Measurements from ENCODE around the gene INSC. TPM values are rescaled to one million over a fixed set of nuclear protein-coding genes. Genes with fewer than 3 reads are reported as not detected.

INSC gene
- total and polyA plus RNA-seq, 2 donors = 0.68 to 3.0 TPM

DNA sequence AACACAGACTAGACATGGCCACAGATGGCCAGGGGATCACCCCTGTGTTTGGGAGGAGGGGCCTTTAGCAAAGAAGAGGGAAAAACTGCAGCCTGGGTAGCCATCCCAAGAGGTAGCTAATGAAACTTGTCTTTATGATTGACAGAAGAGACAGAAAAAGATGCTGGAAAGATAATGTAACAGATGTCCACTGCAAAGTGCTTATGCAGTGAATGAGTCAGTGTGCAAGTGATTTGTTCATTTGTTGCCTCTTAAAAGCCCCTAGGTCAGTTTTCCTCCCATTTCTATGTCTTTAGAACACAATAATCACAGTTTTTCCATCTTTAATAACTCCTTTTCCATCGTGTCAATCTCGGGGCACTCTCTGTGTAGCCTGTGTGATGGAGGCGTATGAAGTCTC lies 57.2 kb downstream of the INSC start:
- no peaks in the 10 kb centered on the region for H3K36me3 ChIP-seq (ENCODE audit: insufficient read depth)
- no peaks in the 10 kb centered on the region for H3K4me1 ChIP-seq (ENCODE audit: insufficient read depth)
- 87% methylated on average over 3 of the region's 3 CpGs for WGBS
- H3K27ac ChIP-seq (ENCODE audit: low read depth) = no peak overlapping the region
- H3K4me3 ChIP-seq (ENCODE audit: low read depth, low read length) = no peak overlapping the region
- no peak for DNase-seq (ENCODE audit: extremely low spot score)

DNA sequence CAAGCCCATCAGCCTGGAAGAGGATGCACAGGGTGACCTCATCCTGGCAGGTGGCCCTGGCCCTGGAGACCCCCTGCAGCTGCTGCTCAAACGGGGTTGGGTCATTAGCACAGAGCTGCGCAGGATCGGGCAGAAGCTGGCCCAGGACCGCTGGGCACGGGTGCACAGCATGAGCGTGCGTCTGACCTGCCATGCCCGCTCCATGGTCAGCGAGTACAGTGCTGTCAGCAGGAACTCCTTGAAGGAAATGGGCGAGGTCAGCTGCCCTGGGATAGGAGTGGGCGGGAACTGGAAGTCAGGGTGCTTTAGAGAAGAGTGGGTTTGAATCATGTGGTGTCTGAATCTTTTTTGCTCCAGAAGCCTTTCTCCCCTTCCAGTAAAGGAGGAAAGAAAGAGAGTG lies 61.1 kb downstream of the INSC start:
- no peaks in the 10 kb centered on the region for H3K36me3 ChIP-seq (ENCODE audit: insufficient read depth)
- H3K4me3 ChIP-seq (ENCODE audit: low read depth, low read length) = no peak overlapping the region
- H3K27ac ChIP-seq (ENCODE audit: low read depth) = no peak overlapping the region
- 86% methylated on average over 11 of the region's 11 CpGs for WGBS
- no peak for DNase-seq (ENCODE audit: extremely low spot score)
- no peaks in the 10 kb centered on the region for H3K4me1 ChIP-seq (ENCODE audit: insufficient read depth)

- H3K36me3 ChIP-seq (ENCODE audit: insufficient read depth) = no peaks in the 10 kb centered on the region
- no peak for DNase-seq (ENCODE audit: extremely low spot score)
- no peak overlapping the region for H3K4me3 ChIP-seq (ENCODE audit: low read depth, low read length)
- 71% methylated on average over 5 of the region's 5 CpGs for WGBS
- no peaks in the 10 kb centered on the region for H3K4me1 ChIP-seq (ENCODE audit: insufficient read depth)
- H3K27ac ChIP-seq (ENCODE audit: low read depth) = no peak overlapping the region
Measured at GRCh38 chr11:15176646-15177163, 62.0 kb downstream of the INSC start.

DNA sequence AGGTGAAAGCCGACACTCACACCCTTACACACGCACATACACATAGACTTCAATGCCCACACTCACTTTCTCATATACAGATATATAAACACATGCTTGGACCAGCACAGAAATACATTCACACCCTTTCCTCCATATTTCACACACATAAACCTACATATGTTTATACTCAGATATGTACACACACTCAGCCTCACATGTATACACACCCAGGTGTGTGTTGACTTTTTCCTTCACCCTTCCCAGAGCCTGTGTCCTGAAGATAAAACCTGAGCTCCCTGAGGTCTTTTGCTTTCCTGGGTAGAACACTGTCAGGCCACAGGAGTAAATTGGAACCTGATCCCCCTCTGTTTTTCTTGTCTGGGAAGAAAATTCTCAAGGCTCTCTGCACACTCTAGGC lies 62.8 kb downstream of the INSC start:
- Histone ChIP-seq H3K4me3 (ENCODE audit: low read depth, low read length) (no peak overlapping the region), H3K36me3 (ENCODE audit: insufficient read depth) (no peaks in the 10 kb centered on the region), H3K4me1 (ENCODE audit: insufficient read depth) (no peaks in the 10 kb centered on the region), H3K27ac (ENCODE audit: low read depth) (no peak overlapping the region)
- 92% methylated on average over 2 of the region's 2 CpGs for WGBS
- DNase-seq (ENCODE audit: extremely low spot score) = no peak

GRCh38 chr11:15178214-15178613 lies 63.5 kb downstream of the INSC start:
- no peak for DNase-seq (ENCODE audit: extremely low spot score)

DNA sequence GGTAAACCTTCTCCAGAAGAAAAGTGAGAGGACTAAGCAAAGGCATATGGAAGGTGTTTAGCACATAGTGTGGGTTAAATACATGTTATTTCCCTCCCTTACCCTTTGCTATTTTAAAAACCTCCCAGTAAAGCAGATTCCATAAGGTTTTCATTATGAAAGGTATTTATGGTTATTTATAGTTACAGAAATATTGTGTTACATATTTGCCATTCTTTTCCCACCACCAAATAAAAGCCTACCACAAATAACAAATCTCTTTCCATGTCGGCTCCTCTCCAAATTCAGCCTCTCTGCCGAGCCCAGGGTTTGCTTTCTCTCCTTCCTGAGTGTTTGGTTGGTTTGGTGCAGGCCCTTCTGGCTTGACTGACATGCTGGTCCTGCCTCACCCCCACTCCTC lies 64.4 kb downstream of the INSC start:
- Histone ChIP-seq H3K4me1 (ENCODE audit: insufficient read depth) (no peaks in the 10 kb centered on the region), H3K36me3 (ENCODE audit: insufficient read depth) (no peaks in the 10 kb centered on the region), H3K27ac (ENCODE audit: low read depth) (no peak overlapping the region), H3K4me3 (ENCODE audit: low read depth, low read length) (no peak overlapping the region)
- no peak for DNase-seq (ENCODE audit: extremely low spot score)
- WGBS = 31% methylated on average over 2 of the region's 2 CpGs

More at GRCh38 chr11:15178214-15178613, 63.5 kb downstream of the INSC start:
- Histone ChIP-seq H3K4me3 (ENCODE audit: low read depth, low read length) (no peak overlapping the region), H3K27ac (ENCODE audit: low read depth) (no peak overlapping the region), H3K36me3 (ENCODE audit: insufficient read depth) (no peaks in the 10 kb centered on the region), H3K4me1 (ENCODE audit: insufficient read depth) (no peaks in the 10 kb centered on the region)
- WGBS = 90% methylated on average over 3 of the region's 3 CpGs

- H3K4me1 ChIP-seq (ENCODE audit: insufficient read depth) = no peaks in the 10 kb centered on the region
- DNase-seq (ENCODE audit: extremely low spot score) = no peak
- H3K27ac ChIP-seq (ENCODE audit: low read depth) = no peak overlapping the region
- 74% methylated on average over 4 of the region's 4 CpGs for WGBS
- no peaks in the 10 kb centered on the region for H3K36me3 ChIP-seq (ENCODE audit: insufficient read depth)
- H3K4me3 ChIP-seq (ENCODE audit: low read depth, low read length) = no peak overlapping the region
Measured at GRCh38 chr11:15180212-15180792, 65.6 kb downstream of the INSC start.

- no peak for DNase-seq (ENCODE audit: extremely low spot score)
- H3K27ac ChIP-seq (ENCODE audit: low read depth) = no peak overlapping the region
Measured at GRCh38 chr11:15182372-15182771, 67.6 kb downstream of the INSC start.

DNA sequence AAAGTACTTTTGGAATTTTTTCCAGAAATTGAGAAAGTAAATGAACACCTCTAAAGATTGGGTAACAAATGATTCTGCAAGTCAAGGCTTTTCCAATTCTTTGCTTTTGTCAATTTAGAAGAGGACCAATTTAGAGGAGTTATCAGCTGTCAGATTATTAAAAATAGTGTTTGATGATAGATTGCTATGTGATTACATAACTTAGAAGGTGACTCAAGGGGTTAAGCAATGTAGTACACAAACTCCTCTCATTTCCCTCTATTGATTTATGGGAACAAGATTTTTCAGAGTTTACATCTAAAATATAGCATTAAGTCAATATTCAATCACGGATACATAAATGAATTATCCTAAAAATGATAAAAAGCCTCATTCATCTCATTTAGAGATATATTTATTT lies 70.3 kb downstream of the INSC start:
- Histone ChIP-seq H3K4me1 (ENCODE audit: insufficient read depth) (no peaks in the 10 kb centered on the region), H3K27ac (ENCODE audit: low read depth) (no peak overlapping the region), H3K4me3 (ENCODE audit: low read depth, low read length) (no peak overlapping the region), H3K36me3 (ENCODE audit: insufficient read depth) (no peaks in the 10 kb centered on the region)
- DNase-seq (ENCODE audit: extremely low spot score) = no peak
- WGBS = 90% methylated on average over 1 of the region's 1 CpG

More at GRCh38 chr11:15182372-15182771, 67.6 kb downstream of the INSC start:
- no peak overlapping the region for H3K4me3 ChIP-seq (ENCODE audit: low read depth, low read length)
- no peaks in the 10 kb centered on the region for H3K4me1 ChIP-seq (ENCODE audit: insufficient read depth)
- H3K36me3 ChIP-seq (ENCODE audit: insufficient read depth) = no peaks in the 10 kb centered on the region
- WGBS = 80% methylated on average over 1 of the region's 1 CpG

- Histone ChIP-seq H3K27ac (ENCODE audit: low read depth) (no peak overlapping the region), H3K4me1 (ENCODE audit: insufficient read depth) (no peaks in the 10 kb centered on the region), H3K36me3 (ENCODE audit: insufficient read depth) (no peaks in the 10 kb centered on the region), H3K4me3 (ENCODE audit: low read depth, low read length) (no peak overlapping the region)
- WGBS = 73% methylated on average over 4 of the region's 4 CpGs
- no peak for DNase-seq (ENCODE audit: extremely low spot score)
Measured at GRCh38 chr11:15186146-15186545, 71.4 kb downstream of the INSC start.

GRCh38 chr11:15189189-15189588 lies 74.5 kb downstream of the INSC start:
- no peaks in the 10 kb centered on the region for H3K4me1 ChIP-seq (ENCODE audit: insufficient read depth)
- WGBS = 88% methylated on average over 1 of the region's 1 CpG
- no peak overlapping the region for H3K4me3 ChIP-seq (ENCODE audit: low read depth, low read length)
- DNase-seq (ENCODE audit: extremely low spot score) = no peak
- no peaks in the 10 kb centered on the region for H3K36me3 ChIP-seq (ENCODE audit: insufficient read depth)
- H3K27ac ChIP-seq (ENCODE audit: low read depth) = no peak overlapping the region

- no peaks in the 10 kb centered on the region for H3K4me1 ChIP-seq (ENCODE audit: insufficient read depth)
- no peaks in the 10 kb centered on the region for H3K36me3 ChIP-seq (ENCODE audit: insufficient read depth)
- no peak overlapping the region for H3K27ac ChIP-seq (ENCODE audit: low read depth)
- H3K4me3 ChIP-seq (ENCODE audit: low read depth, low read length) = no peak overlapping the region
- no peak for DNase-seq (ENCODE audit: extremely low spot score)
- 80% methylated on average over 3 of the region's 3 CpGs for WGBS
Measured at GRCh38 chr11:15189641-15190365, 75.1 kb downstream of the INSC start.

DNA sequence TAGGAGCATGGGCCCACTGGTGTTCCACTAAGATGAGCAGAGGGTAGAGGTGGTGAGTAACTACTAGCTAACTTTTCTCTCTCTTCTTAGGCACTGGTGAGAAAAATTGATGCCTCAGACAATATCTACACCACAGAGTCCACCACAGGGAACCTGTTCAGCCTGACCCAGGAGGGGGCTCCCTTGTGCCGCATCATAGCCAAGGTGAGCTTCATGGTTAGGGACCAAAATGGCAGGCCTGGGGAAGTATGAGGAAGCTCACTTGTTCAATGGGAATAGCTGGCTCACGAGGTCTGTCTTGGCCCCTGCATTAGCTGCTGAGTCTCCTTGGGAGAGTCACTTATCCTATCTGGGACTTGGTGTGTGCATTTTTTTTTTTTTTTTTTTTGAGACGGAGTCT lies 75.9 kb downstream of the INSC start:
- no peak for DNase-seq (ENCODE audit: extremely low spot score)
- H3K4me1 ChIP-seq (ENCODE audit: insufficient read depth) = no peaks in the 10 kb centered on the region
- H3K27ac ChIP-seq (ENCODE audit: low read depth) = no peak overlapping the region
- WGBS = 93% methylated on average over 2 of the region's 3 CpGs
- no peak overlapping the region for H3K4me3 ChIP-seq (ENCODE audit: low read depth, low read length)
- no peaks in the 10 kb centered on the region for H3K36me3 ChIP-seq (ENCODE audit: insufficient read depth)

DNA sequence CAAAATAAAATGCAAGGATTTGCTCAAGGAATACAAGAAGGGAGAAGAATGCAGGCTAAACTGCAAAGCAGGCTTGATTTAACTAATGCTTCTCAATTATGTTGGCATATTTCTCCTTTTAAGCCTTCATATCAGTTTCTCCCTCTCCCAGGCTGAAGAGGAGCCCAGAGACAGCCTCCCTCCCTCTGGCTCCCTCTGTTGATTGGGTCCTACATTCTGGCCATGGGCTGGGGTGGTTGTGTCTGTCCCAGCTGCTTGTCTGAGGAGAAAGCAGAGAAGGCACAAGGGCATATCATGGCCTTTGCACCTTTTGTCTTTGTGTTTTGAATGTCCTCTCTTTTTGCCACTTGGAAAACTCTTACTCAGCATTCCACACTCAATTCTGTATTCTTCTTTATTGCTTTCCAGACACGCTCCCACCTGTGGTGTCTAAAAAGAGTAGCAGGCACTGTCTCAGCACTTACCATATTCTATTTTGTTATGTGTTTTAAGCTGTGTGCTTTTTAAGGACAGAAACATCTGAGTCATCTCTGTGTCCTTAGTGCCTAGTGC lies 77.4 kb downstream of the INSC start:
- Histone ChIP-seq H3K27ac (ENCODE audit: low read depth) (no peak overlapping the region), H3K4me1 (ENCODE audit: insufficient read depth) (no peaks in the 10 kb centered on the region), H3K4me3 (ENCODE audit: low read depth, low read length) (no peak overlapping the region), H3K36me3 (ENCODE audit: insufficient read depth) (no peaks in the 10 kb centered on the region)
- 57% methylated on average over 1 of the region's 1 CpG for WGBS
- DNase-seq (ENCODE audit: extremely low spot score) = no peak
